A673 (cell line): ENCODE measurements around the gene ZC3H12C.

Experiments used
- CTCF ChIP-seq: fragments of 300-800, 200-600 bp; sonication (generic); conservative IDR thresholded peaks from 2 replicates; pipeline ENCODE4 v1.5.1; 2017; ENCODE audit warnings: low read depth, mild to moderate bottlenecking, antibody characterized with exemption, low read length, moderate library complexity, mixed read lengths
- EZH2 ChIP-seq: fragments of 200-600 bp; sonication (generic); IDR thresholded peaks from 2 replicates; pipeline ENCODE4 v1.6.1; 2017; ENCODE audit warnings: borderline replicate concordance, low read depth, mild to moderate bottlenecking, mixed read lengths, antibody characterized with exemption, low read length; ENCODE audit not compliant: poor library complexity, severe bottlenecking

- TF ChIP-seq CTCF: no peak
- TF ChIP-seq EZH2: no peak
Measured at GRCh38 chr11:110123003-110123402, 29.8 kb downstream of the ZC3H12C start.
